RWPE1 (cell line): Measurements from ENCODE around the gene MAGI3.

Experiments
- CTCF ChIA-PET: fragments of 350-600 bp; sonication (Branson Sonifier 250); formaldehyde crosslinking; extraction: SDS; loops from one replicate; lab custom pipeline; 2021; lab: Yijun Ruan, JAX
- POLR2A ChIA-PET: fragments of 400-600 bp; formaldehyde crosslinking; extraction: SDS; loops from one replicate; lab custom pipeline; 2020; ENCODE audit warnings: antibody characterized with exemption; ENCODE audit not compliant: low non-redundant PET; lab: Yijun Ruan, JAX
- DNase-seq: peaks from one replicate; pipeline ENCODE4 v3.0.0; 2012; ENCODE audit warnings: low spot score
- H3K27ac ChIP-seq: fragments of 450-650 bp; 2 replicates; pipeline ENCODE4 v1.5.1; 2017
- CTCF ChIP-seq: fragments of 450-650 bp; conservative IDR thresholded peaks from 2 replicates; pipeline ENCODE4 v1.5.1; 2017; ENCODE audit warnings: low read depth, mild to moderate bottlenecking

MAGI3 gene

GRCh38 chr1:113536182-113536780 lies 146.0 kb downstream of the MAGI3 start:
- CTCF ChIA-PET, result no interaction called here
- POLR2A ChIA-PET, result no interaction called here
- DNase-seq, result no peak

GRCh38 chr1:113538225-113538624 lies 147.9 kb downstream of the MAGI3 start:
- ChIA-PET CTCF (interaction anchor here (0.6 kb wide), 1 partner anchor 46 kb away, joined by 3 read pairs; no protein-coding TSS in a partner anchor), POLR2A (no interaction called here)
- no peak for TF ChIP-seq CTCF
- peak; percentile 36 for DNase-seq
- no peak overlapping the region for H3K27ac ChIP-seq

More at GRCh38 chr1:113536182-113536780, 146.0 kb downstream of the MAGI3 start:
- H3K27ac ChIP-seq, result no peak overlapping the region
- TF ChIP-seq CTCF, result no peak

DNA sequence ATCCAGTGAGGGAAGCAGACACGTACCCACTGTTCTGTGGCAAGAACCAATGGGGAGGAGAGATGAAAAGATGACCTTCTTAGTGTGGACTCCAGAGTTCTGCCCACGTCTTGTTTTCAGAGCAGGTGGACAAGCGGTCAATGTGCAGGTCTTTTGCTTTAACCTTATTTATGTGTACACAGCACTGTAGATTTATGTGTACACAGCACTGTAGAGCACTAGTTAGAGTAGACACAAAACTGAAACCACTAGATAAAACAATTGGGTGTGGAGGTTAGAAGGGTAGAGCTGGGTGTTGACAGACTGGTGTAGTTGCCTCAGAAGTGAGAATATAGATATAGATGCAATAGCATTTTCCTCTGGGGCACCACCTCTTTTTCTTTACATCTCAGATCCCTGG lies 150.0 kb downstream of the MAGI3 start:
- CTCF ChIA-PET, result no interaction called here
- POLR2A ChIA-PET, result no interaction called here
- no peak for DNase-seq
- no peak for TF ChIP-seq CTCF
- H3K27ac ChIP-seq, result no peak overlapping the region

DNA sequence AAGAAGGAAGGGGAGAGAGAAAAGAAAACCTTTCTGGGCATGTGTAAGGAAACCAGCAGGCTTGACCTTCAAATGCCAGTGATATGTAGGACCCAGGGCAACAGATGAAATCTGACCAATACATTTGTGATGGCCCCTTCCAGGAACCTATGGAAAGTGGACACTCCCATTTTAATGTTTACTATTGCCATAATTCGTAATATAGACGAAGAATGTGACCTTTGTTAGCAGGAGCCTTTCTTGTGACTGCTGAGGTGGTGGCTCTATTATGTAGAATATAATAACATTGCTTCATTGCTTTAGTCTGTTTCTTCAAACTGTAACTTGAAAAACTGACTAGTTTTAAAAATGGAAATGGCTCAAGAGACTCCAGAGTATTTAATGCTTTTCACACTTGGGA lies 150.8 kb downstream of the MAGI3 start:
- POLR2A ChIA-PET, result no interaction called here
- no peak for DNase-seq
- CTCF ChIA-PET, result no interaction called here
- H3K27ac ChIP-seq, result no peak overlapping the region
- no peak for TF ChIP-seq CTCF

GRCh38 chr1:113542221-113542701 lies 151.9 kb downstream of the MAGI3 start:
- ChIA-PET CTCF (no interaction called here), POLR2A (no interaction called here)
- H3K27ac ChIP-seq, result no peak overlapping the region
- DNase-seq, result peak; percentile 74
- no peak for TF ChIP-seq CTCF

- TF ChIP-seq CTCF, result no peak
- no peak for DNase-seq
- H3K27ac ChIP-seq, result no peak overlapping the region; the same call in 1 of the 2 replicates
- POLR2A ChIA-PET, result no interaction called here
- CTCF ChIA-PET, result interaction anchor here (0.7 kb wide), 1 partner anchor 157 kb away, joined by 4 read pairs; no protein-coding TSS in a partner anchor
Measured at GRCh38 chr1:113543110-113543509, 152.8 kb downstream of the MAGI3 start.
